GM12875 (cell line): Measurements from ENCODE around the gene OLIG3.

Experiments used
- H3K4me3 ChIP-seq: one replicate; pipeline ENCODE4 v1.5.1; 2011; ENCODE audit warnings: low read depth, low read length, control low read depth
- TF ChIP-seq, protein P1 (sequence below): IDR thresholded peaks from 2 replicates; pipeline ENCODE4 v1.5.1; 2011; ENCODE audit warnings: low read depth, mild to moderate bottlenecking, control low read depth, inconsistent platforms, low read length, moderate library complexity, borderline replicate concordance; ENCODE audit not compliant: insufficient read depth

OLIG3 gene

DNA sequence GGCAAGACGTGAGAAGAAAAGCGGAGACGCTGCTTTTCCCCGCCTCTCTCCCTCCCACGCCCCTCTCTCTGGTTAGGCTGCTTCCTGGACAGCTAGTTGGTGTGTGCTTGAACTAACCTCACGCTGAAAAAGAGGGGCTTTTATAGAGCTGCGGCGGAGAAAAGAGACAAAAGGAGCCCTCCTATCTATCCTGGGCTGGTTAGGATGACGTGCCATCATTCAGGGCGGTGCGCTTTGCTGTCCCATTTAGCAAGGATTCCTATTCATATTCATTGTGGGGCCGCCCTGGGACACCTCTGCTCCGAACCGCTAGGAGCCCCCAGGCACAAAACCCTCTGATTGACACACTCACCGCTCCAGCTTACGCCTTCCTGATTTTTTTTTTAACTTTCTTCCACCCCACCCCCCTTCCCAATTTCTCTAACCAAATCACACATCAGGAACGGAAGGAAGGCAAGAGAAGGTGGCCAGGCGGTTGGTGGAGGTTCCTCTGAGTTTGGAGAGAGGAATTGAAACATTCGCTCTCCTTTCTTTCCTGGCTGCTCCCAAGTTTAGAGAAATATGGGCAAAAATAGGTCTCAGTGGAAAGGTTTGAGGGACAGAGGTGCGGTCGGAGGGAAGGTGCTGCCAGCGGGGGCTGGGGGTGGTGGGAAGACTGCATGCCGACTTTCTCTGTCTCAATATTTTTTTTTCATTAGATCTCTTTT is at the start of gene OLIG3:
OLIG3 (minus strand) TSS at position 114 of the 707 bp plus-strand sequence. CDS start 224 bp downstream, outside the sequence.
- TF ChIP-seq, protein P1, sequence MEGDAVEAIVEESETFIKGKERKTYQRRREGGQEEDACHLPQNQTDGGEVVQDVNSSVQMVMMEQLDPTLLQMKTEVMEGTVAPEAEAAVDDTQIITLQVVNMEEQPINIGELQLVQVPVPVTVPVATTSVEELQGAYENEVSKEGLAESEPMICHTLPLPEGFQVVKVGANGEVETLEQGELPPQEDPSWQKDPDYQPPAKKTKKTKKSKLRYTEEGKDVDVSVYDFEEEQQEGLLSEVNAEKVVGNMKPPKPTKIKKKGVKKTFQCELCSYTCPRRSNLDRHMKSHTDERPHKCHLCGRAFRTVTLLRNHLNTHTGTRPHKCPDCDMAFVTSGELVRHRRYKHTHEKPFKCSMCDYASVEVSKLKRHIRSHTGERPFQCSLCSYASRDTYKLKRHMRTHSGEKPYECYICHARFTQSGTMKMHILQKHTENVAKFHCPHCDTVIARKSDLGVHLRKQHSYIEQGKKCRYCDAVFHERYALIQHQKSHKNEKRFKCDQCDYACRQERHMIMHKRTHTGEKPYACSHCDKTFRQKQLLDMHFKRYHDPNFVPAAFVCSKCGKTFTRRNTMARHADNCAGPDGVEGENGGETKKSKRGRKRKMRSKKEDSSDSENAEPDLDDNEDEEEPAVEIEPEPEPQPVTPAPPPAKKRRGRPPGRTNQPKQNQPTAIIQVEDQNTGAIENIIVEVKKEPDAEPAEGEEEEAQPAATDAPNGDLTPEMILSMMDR = no peak
- no peak within 1 kb of the TSS for H3K4me3 ChIP-seq

DNA sequence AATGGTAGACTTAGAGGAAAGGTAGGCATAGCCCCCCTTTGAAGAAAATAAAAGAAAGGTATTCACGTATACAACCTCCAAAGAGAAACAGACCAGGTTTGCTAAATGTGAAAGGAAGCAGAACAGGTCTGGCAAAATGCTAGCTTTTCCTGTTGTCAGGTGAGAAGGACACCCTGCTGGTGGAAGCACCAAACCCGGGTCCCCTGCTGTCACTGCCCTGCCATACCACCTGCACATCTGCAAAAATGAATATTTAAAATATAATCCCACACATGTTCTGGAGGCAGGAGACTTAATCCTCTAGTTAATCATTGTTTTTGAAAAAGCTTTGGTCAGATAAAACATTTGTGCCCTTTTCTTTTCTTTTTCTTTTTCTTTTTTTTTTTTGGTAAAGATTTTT is 48.9 kb upstream of the OLIG3 start:
- no peak overlapping the region for H3K4me3 ChIP-seq
- TF ChIP-seq, protein P1 = no peak

DNA sequence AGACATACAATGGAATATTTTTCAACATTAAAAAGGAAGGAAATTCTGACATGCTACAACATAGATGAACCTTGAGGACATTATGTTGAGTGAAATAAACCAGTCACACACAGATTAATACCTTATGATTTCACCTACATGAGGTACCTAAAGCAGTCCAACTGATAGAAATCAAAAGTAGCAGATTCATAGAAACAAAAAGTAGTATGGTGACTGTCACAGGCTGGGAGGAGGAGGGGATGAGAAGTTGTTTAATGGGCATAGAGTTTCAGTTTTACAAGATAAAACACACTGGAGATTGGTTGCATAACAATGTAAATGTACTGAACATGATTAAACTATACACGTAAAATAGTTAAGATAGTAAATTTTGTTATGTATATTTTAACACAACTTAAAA is 48.5 kb upstream of the OLIG3 start:
- no peak overlapping the region for H3K4me3 ChIP-seq
- TF ChIP-seq, protein P1 = no peak

DNA sequence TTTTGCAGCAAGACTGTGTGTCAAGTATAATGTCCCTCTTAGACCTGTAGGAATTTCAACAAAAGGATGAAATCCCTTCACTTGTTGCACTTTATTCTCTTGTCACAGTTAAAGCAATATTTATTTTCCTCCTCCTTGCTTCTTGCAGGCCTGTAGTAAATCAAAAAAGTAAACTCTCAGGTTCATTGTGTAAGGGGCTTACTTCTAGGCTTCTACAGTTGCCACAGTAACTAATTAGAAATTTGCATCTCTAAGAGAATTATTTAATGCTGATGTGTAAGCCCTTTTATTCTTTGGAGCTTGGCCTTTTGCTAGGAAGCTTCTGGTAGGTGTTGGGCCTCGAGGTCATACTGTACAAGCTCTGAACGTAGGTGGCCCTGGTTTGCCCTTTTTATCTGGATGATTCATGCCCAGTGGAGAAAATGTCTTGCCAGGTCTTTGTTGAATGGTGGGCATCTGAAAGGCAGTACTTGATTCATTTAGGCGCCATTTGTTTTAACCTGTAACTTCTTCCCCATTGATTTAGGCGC is 47.4 kb upstream of the OLIG3 start:
- TF ChIP-seq, protein P1 = no peak
- no peak overlapping the region for H3K4me3 ChIP-seq

DNA sequence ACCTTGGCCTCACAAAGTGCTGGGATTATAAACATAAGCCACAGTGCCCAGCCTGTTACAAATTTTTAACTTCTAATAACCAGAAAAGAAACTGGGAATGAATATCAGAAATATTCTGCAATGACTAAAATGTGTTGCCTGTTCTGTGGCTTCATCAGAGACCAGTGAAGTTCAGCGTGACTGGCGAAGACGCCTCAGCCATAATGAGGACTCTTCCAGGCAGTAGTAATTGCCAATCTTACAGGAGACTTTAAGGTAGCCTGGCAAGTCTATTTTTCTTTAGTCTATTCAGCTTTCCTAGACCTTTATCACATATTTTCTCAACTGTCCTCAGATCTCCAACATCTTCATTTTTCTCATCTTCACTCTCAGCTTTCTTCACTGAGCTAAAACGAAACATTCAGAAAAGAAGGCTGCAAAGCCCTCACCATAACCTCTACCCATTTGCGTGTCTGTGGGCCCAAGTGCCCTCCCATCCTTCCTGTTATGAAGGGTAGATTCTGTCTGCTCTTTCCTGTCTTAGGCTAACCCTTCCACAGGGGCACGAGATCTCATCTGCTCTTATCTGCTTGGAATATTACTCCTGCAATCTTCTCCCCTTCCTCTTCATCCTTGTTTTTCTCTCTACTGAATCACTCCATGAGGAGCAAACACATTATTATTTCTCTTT is 42.0 kb upstream of the OLIG3 start:
- H3K4me3 ChIP-seq = no peak overlapping the region
- TF ChIP-seq, protein P1 = no peak

DNA sequence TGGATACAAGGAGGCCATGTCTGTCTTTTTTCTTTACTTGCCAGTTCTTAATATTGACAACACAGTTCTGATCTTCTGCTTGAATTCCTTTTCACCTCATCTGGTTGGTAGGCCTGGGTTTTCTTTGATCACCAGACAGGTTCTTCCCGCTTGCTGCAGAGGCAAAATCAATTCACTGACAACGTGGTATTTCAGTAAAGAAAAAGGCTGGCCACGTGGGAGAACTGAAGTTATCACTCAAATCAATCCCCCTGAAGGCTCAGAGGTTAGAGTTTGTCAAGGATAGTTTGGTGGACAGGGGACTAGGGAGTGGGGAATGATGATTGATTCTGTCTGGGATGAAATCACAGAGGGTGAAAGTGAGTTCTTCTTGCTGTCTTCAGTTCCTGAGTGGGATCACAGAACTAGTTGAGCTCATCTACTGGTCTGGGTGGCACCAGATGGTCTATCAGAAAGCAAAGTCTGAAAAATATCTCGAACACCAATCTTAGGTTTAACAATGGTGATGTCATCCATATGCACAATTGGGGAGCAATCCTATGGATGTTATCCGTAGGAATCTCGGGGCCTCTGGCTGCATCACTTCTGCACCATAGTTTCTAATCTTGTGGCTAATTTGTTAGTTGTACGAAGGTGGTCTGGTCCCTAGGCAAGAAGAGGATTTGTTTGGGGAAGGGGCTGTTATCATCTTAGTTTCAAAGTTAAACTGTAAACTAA is 37.3 kb upstream of the OLIG3 start:
- H3K4me3 ChIP-seq = no peak overlapping the region
- TF ChIP-seq, protein P1 = no peak

DNA sequence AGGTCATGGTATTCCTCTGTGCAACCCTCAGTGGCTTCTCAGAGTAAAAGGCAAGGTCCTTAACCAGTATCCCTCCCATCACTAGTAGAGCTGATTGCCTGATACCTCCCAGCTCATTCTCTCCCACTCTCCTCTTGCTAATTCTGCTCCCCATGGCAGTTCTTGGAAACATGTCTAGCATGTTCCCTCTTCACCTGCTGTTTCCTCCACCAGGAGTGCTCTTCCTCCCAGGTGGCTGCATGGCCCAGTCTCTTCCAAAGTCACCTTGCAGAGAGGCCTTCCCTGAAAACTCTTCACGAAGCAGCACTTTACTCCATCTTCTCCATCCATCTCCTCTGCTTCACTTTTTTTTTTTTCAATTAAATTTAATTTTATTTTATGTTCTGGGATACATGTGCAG is 36.2 kb upstream of the OLIG3 start:
- TF ChIP-seq, protein P1 = no peak
- no peak overlapping the region for H3K4me3 ChIP-seq
